ENCODE data around the gene SNAPC4.

- TF ChIP-seq CTCF (IDR thresholded peaks at IDR 0.05), result no peak
- TF ChIP-seq POLR2A (IDR thresholded peaks at IDR 0.05), result no peak
Measured at GRCh38 chr9:136376457-136376856, 23.5 kb downstream of the SNAPC4 start.
